ENCODE data around the gene ZC3H12D. TPM values are rescaled to one million over a fixed set of nuclear protein-coding genes. Genes with fewer than 3 reads are reported as not detected.

Gene ZC3H12D
- total and polyA plus RNA-seq, 2 of the 13 experiments (the other 11 are each of a cell fraction or from before 2014, with no cell fraction given), result 1.2 to 2.7 TPM

DNA sequence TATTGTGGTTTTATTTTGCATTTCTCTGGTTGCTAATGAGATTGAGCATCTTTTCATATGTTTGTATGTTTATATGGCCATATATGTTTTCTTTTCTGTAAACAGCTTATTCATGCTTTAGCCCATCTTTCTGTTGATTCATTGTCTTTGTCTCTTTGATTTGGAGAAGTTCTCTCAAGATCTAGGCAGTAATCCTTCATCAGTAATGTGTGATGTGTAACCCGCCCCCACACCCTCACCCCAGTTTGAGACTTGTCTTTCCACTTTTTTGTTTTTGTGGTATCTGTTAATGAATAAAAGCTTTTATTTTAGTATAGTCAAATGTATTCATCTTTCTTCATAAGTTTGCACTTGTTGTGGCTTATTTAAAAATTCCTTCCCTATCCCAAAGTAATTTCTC lies 26.0 kb downstream of the ZC3H12D start:
- FAIRE-seq (no peak), DNase-seq (ENCODE audit: low spot score) (no peak), ATAC-seq (no peak)
- ChIA-PET CTCF (ENCODE audit: low intra/inter-chr PET ratio, low total read pairs) (no interaction called here), POLR2A (no interaction called here)
- no peaks in the 10 kb centered on the region; a peak in 1 of 5 replicates for H3K36me3 ChIP-seq (replicated peaks in 1 of 2; ENCODE audit: control insufficient read depth in 1 of 2, insufficient read depth in 2 of 2, low read length in 2 of 2)
- no peaks in the 10 kb centered on the region for H3K9me3 ChIP-seq (ENCODE audit: low read length)
- H3K4me1 ChIP-seq (ENCODE audit: insufficient read depth, low read length), result peaks cover 19% of the 10 kb centered on the region
- no peaks in the 10 kb centered on the region for H4K20me1 ChIP-seq (ENCODE audit: insufficient read depth, low read length)
- H3K27me3 ChIP-seq (ENCODE audit: control insufficient read depth in 1 of 2, insufficient read depth in 2 of 2, low read length in 2 of 2), result no peaks in the 10 kb centered on the region
- no peaks in the 10 kb centered on the region for H3K79me2 ChIP-seq (ENCODE audit: insufficient read depth, low read length)
- H3K9ac ChIP-seq (ENCODE audit: insufficient read depth, low read depth, low read length), result no peak overlapping the region
- TF ChIP-seq, protein P1, sequence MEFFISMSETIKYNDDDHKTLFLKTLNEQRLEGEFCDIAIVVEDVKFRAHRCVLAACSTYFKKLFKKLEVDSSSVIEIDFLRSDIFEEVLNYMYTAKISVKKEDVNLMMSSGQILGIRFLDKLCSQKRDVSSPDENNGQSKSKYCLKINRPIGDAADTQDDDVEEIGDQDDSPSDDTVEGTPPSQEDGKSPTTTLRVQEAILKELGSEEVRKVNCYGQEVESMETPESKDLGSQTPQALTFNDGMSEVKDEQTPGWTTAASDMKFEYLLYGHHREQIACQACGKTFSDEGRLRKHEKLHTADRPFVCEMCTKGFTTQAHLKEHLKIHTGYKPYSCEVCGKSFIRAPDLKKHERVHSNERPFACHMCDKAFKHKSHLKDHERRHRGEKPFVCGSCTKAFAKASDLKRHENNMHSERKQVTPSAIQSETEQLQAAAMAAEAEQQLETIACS (CRISPR knock-in tag; IDR thresholded peaks at IDR 0.05), result no peak
- no peak for TF ChIP-seq SRSF4 (IDR thresholded peaks at IDR 0.05; ENCODE audit: low read depth, low read length, poor library complexity, severe bottlenecking)
- TF ChIP-seq ZNF564 (CRISPR knock-in tag; IDR thresholded peaks at IDR 0.05), result no peak
- H3K4me2 ChIP-seq (ENCODE audit: low read depth, low read length), result no peak overlapping the region
- in situ Hi-C loops (cut with HindIII; ENCODE audit: extremely low pct_ligation_motif_present, low pct_unique_long_range_greater_than_20kb) (no loop called here), intact Hi-C loops (cut with micrococcal nuclease; ENCODE audit: unreplicated experiment) (no loop called here)
- H3K4me3 ChIP-seq (replicated peaks in 1 of 3; ENCODE audit: insufficient read depth in 1 of 3, low read depth in 2 of 3, low read length in 3 of 3), result no peak overlapping the region
- WGBS (ENCODE audit: low lambda C conversion rate), result 93% methylated on average over 1 of the region's 1 CpG
- no peak overlapping the region for H3K27ac ChIP-seq (ENCODE audit: extremely low read length, insufficient read depth, low read length)
- BruUV-seq (replicated peaks), result no TSS peak
- H2AFZ ChIP-seq (ENCODE audit: low read length), result no peak overlapping the region

DNA sequence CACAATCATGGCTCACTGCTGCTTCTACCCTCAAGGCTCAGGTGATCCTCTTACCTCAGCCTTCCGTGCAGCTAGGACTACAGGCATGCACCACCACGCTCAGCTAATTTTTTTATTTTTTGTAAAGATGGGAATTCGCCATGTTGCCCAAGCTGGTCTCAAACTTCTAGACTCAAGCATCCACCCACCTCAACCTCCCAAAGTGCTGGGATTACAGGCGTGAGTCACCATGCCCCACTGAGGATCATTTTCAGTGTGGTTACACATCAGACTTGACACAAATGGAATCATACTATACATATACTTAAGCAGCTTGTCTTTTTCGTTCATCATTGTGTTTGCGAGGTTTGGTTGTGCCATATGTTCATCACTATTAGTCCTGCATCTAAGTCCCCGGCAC lies 26.6 kb downstream of the ZC3H12D start:
- no TSS peak for BruUV-seq (replicated peaks)
- no peak for TF ChIP-seq ZSCAN25 (CRISPR knock-in tag; IDR thresholded peaks at IDR 0.05)
- TF ChIP-seq CBFB (CRISPR knock-in tag; IDR thresholded peaks at IDR 0.05), result no peak
- no peak for TF ChIP-seq ZNF572 (CRISPR knock-in tag; IDR thresholded peaks at IDR 0.05)
- no peak overlapping the region for H3K27ac ChIP-seq (ENCODE audit: extremely low read length, insufficient read depth, low read length)
- no peaks in the 10 kb centered on the region; a peak in 1 of 5 replicates for H3K36me3 ChIP-seq (replicated peaks in 1 of 2; ENCODE audit: control insufficient read depth in 1 of 2, insufficient read depth in 2 of 2, low read length in 2 of 2)
- WGBS (ENCODE audit: low lambda C conversion rate), result 96% methylated on average over 7 of the region's 7 CpGs
- DNase-seq (ENCODE audit: low spot score), result no peak
- H4K20me1 ChIP-seq (ENCODE audit: insufficient read depth, low read length), result no peaks in the 10 kb centered on the region
- peaks cover 21% of the 10 kb centered on the region for H3K4me1 ChIP-seq (ENCODE audit: insufficient read depth, low read length)
- no peak for FAIRE-seq
- intact Hi-C loops (cut with micrococcal nuclease; ENCODE audit: unreplicated experiment), result no loop called here
- H3K4me3 ChIP-seq (replicated peaks in 1 of 3; ENCODE audit: insufficient read depth in 1 of 3, low read depth in 2 of 3, low read length in 3 of 3), result no peak overlapping the region
- no peak overlapping the region for H3K4me2 ChIP-seq (ENCODE audit: low read depth, low read length)
- H2AFZ ChIP-seq (ENCODE audit: low read length), result no peak overlapping the region
- no peaks in the 10 kb centered on the region for H3K9me3 ChIP-seq (ENCODE audit: low read length)
- in situ Hi-C loops (cut with HindIII; ENCODE audit: extremely low pct_ligation_motif_present, low pct_unique_long_range_greater_than_20kb), result no loop called here
- H3K79me2 ChIP-seq (ENCODE audit: insufficient read depth, low read length), result no peaks in the 10 kb centered on the region
- H3K9ac ChIP-seq (ENCODE audit: insufficient read depth, low read depth, low read length), result no peak overlapping the region
- ATAC-seq, result no peak
- no peaks in the 10 kb centered on the region for H3K27me3 ChIP-seq (ENCODE audit: control insufficient read depth in 1 of 2, insufficient read depth in 2 of 2, low read length in 2 of 2)
- CTCF ChIA-PET (ENCODE audit: low intra/inter-chr PET ratio, low total read pairs), result no interaction called here
- POLR2A ChIA-PET, result no interaction called here

All from HepG2 (cell line).